Heart right ventricle (tissue), 16 donors: ENCODE data around the gene SLC22A4. TPM values are rescaled to one million over a fixed set of nuclear protein-coding genes. Genes with fewer than 3 reads are reported as not detected.
A peak's percentile ranks its signal among the peaks of the same experiment; 100 is the strongest.

Experiments used
- ATAC-seq, 8 donors: fragments of 200-7000 bp; cut with Tn5 transposase; one replicate each; pipeline ENCODE4 v1.9.1; 2020; ENCODE audit warnings: mild to moderate bottlenecking in 8 of 8, moderate library complexity in 8 of 8, moderate number of reproducible peaks in 1 of 8
- DNase-seq, 2 donors: peaks; one replicate each; pipeline ENCODE4 v3.0.0-alpha.2; 2020
- H3K27ac ChIP-seq, 10 donors: fragments of 200-600 bp; sonication (generic) in 2 of 10; one replicate each; pipeline versions ENCODE4 v1.5.0 to v1.8.0; 2020 to 2022; ENCODE audit warnings: mild to moderate bottlenecking in 3 of 10
- H3K27me3 ChIP-seq, 7 donors: fragments of 200-600 bp; one replicate each; pipeline ENCODE4 v1.8.0; 2021 to 2022; ENCODE audit warnings: mild to moderate bottlenecking in 2 of 7
- H3K36me3 ChIP-seq, 9 donors: fragments of 200-600 bp; sonication (generic) in 1 of 9; one replicate each; pipeline versions ENCODE4 v1.5.0 to v1.8.0; 2020 to 2022; ENCODE audit warnings: mild to moderate bottlenecking in 2 of 9
- H3K4me1 ChIP-seq, 9 donors: fragments of 200-600 bp; sonication (generic) in 1 of 9; one replicate each; pipeline versions ENCODE4 v1.5.0 to v1.8.0; 2020 to 2022; ENCODE audit warnings: mild to moderate bottlenecking in 4 of 9
- H3K4me3 ChIP-seq, 10 donors: fragments of 200-600 bp; sonication (generic) in 2 of 10; one replicate each; pipeline versions ENCODE4 v1.5.0 to v1.8.0; 2020 to 2022; ENCODE audit warnings: mild to moderate bottlenecking in 7 of 10, moderate library complexity in 2 of 10
- H3K9me3 ChIP-seq, 11 donors: fragments of 200-600 bp in 10 of 11; sonication (generic) in 2 of 11; one replicate each; pipeline versions ENCODE4 v1.5.0 to v1.8.0; 2013 to 2022; ENCODE audit warnings: mild to moderate bottlenecking in 2 of 11, control low read depth in 1 of 11, moderate library complexity in 1 of 11
- WGBS, 2 donors: extraction: QIAGEN DNeasy Blood & Tissue Kit; methylation state at CpG; one replicate each; pipeline ENCODE4 v1.1.7; 2013; ENCODE audit warnings: inconsistent platforms in 1 of 2; 5-methylcytosine and 5-hydroxymethylcytosine counted together
- intact Hi-C, 10 donors: fragments of 100-400 bp; cut with DNase I; formaldehyde crosslinking; loops; one replicate each; pipeline versions ENCODE4 v1.11.1 to v1.14.2; 2022
- polyA plus RNA-seq, 2 donors: library from polyadenylated mRNA; stranded (reverse); fragments of 200-250 nt; gene quantifications; one replicate each; pipeline ENCODE4 v1.2.3, GENCODE V29; 2013
- total RNA-seq, 10 donors: library from RNA; stranded (reverse); fragmentation: NEBNext Ultra II Directional in 3 of 10; extraction: Animal tissue kit (Norgen Biotek cat#: 25700) in 3 of 10; gene quantifications; one replicate each; pipeline versions ENCODE4 v1.2.1 to v1.2.4, GENCODE V29; 2021 to 2023
- TF ChIP-seq, protein P1 (sequence below), 9 donors: fragments of 200-600 bp; sonication (generic) in 2 of 9; IDR thresholded peaks; one replicate each; pipeline versions ENCODE4 v1.5.0 to v1.8.0; 2021 to 2022; ENCODE audit warnings: antibody characterized with exemption in 9 of 9, mild to moderate bottlenecking in 5 of 9, moderate library complexity in 1 of 9
- donor health status: Arrhythmogenic right ventricular cardiomyopathy.
- donor health status: ischemic (EF 13 %, LVEDD 7.1; RV severe dilation, severe dysfunction).
- donor health status: healthy with polysubstance abuse.
- donor health status: DM: no; HTN: yes; CAD: no.
- donor health status: DM: no; HTN: no; CAD: no.
- donor health status: ischemic (EF 25% LVEDD 6.9; RV normal size, moderate dysfunction).
- donor health status: ischemic (EF 25% LVEDD 5.7; RV mildly dilated, moderate dysfunction).
- donor health status: healthy.
- donor health status: DM: yes; HTN: yes; CAD: no.
- donor health status: Ischemic cardiomyopathy.
- donor health status: ischemic (EF 35%, LVEDD 5.7; RV mildly dilated, moderate dysfunction).
- donor health status: nonischemic (EF 11% LVEDD 7.7; RV severe dilation, severe dysfunction).
- donor health status: DM: yes; HTN: yes; CAD: no.
- donor health status: PGD.
- donor health status: ischemic (EF 29% LVEDD 5.4; RV normal size, mild dysfunction).
- donor health status: nonischemic (EF 23%, LVEDD 6.1; RV moderate dilation, normal function).

SLC22A4 gene
- total and polyA plus RNA-seq, 12 donors: 0.39 to 9.0 (median 2.1) TPM

DNA sequence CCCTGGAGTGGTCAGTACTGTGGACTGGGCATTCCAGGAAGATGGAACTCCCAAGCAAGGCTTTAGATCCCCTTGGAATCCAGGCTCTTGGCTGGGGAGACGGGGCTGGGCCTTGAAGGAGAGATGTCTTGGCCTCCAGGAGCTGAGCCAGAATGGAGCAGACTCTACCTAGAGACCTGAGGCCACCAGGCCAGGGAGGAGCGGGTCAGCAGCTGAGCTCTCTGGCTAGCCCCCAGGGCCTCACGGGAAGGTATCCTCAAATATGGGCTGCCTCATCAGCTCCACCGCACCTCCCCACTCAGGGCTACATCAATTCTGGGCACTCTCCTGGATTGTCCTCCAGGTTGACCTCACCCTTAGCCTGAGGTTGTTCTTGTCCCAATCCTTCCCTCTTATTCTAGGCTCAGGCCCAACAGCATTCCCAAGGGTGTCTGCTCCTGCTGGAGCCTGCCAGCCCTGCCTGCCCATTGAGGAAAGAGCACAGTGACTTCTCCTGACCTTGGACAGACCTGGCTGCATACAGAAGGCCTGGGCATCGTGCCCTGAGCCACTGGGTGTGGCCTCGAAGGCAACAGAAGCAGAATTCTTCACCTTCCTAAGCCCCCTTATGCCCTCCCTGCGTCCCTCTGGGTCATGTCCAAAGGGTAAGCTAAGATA is 39.7 kb upstream of the SLC22A4 start:
- DNase-seq: peak; percentile 54 to 76
- peaks cover 6 to 43% (median 24%) of the 10 kb centered on the region in 9 donors for H3K4me1 ChIP-seq
- H3K27ac ChIP-seq: peak overlapping the region in 7 of 10 donors; percentile 7 to 63 (median 35)
- H3K4me3 ChIP-seq: no peak overlapping the region
- TF ChIP-seq, protein P1, sequence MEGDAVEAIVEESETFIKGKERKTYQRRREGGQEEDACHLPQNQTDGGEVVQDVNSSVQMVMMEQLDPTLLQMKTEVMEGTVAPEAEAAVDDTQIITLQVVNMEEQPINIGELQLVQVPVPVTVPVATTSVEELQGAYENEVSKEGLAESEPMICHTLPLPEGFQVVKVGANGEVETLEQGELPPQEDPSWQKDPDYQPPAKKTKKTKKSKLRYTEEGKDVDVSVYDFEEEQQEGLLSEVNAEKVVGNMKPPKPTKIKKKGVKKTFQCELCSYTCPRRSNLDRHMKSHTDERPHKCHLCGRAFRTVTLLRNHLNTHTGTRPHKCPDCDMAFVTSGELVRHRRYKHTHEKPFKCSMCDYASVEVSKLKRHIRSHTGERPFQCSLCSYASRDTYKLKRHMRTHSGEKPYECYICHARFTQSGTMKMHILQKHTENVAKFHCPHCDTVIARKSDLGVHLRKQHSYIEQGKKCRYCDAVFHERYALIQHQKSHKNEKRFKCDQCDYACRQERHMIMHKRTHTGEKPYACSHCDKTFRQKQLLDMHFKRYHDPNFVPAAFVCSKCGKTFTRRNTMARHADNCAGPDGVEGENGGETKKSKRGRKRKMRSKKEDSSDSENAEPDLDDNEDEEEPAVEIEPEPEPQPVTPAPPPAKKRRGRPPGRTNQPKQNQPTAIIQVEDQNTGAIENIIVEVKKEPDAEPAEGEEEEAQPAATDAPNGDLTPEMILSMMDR (IDR thresholded peaks at IDR 0.05): no peak
- no peaks in the 10 kb centered on the region for H3K36me3 ChIP-seq
- WGBS, 2 donors: 30 to 36% methylated on average over 7 of the region's 7 CpGs
- no peaks in the 10 kb centered on the region for H3K9me3 ChIP-seq
- peaks cover 0 to 24% (median 0%) of the 10 kb centered on the region in 7 donors for H3K27me3 ChIP-seq
- peak in 7 of 8 donors; percentile 20 to 80 (median 72) for ATAC-seq
- intact Hi-C loops: no loop called here

DNA sequence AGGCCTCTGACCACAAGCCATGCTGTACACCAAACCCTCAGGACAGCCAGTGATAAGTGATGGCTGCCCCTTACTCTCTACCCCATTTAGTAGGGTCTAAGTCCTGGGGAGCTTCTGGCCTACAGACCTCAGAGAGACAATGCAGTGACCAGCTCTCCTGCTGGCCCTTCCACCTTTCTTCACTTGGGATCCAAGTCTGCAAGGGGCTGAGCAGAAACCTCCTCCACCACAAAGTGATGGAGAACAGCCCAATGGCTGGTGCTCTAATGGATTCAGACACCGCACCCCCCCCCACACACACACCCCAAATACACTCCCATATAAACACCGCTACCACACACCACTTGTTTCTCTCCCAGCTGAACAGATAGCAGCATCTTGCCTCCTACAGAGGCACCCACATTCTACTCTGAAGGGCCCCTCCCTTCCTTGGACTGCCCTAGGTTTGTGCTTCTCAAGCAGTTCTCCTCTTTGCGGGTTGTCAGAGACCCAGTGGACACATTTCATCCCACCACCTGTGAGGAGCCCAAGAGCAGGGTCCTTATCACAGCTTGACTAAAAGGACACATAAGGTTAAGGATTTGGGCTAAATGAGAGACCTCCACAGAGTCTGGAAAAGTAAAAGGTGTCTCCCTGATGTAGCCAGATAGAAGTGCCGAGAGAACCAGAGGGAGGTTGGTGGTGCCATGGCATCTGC is 38.0 kb upstream of the SLC22A4 start:
- DNase-seq: peak in 1 of 2 donors; percentile 2

DNA sequence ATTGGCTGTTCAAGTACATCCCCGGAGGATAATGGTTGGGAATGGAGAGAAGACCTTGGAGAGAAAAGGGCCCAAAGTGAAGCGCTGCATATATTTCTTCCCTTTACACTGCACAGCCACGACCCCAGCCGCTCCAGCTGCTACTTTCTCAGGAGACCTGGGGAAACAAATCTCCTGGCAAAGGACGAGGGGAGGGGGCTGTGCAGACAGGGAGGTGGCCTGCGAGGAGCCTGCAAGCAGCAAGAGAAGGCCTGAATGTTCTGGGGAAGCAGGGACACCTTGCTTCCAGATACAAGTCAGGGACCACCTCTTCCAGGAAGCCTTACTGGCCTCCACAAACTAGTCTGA is 37.4 kb upstream of the SLC22A4 start:
- TF ChIP-seq, protein P1 (IDR thresholded peaks at IDR 0.05): no peak
- H3K4me1 ChIP-seq: peaks cover 17 to 66% (median 46%) of the 10 kb centered on the region in 9 donors

More for the DNA sequence above, 38.0 kb upstream of the SLC22A4 start:
- WGBS, 2 donors: 98 to 99% methylated on average over 4 of the region's 4 CpGs
- Histone ChIP-seq H3K4me3 (no peak overlapping the region), H3K36me3 (no peaks in the 10 kb centered on the region), H3K4me1 (peaks cover 15 to 61% (median 41%) of the 10 kb centered on the region in 9 donors), H3K9me3 (no peaks in the 10 kb centered on the region), H3K27ac (no peak overlapping the region), H3K27me3 (peaks cover 0 to 24% (median 0%) of the 10 kb centered on the region in 7 donors)
- ATAC-seq: no peak
- intact Hi-C loops: no loop called here
- TF ChIP-seq, protein P1 (IDR thresholded peaks at IDR 0.05): no peak

More for the DNA sequence above, 37.4 kb upstream of the SLC22A4 start:
- ATAC-seq: no peak
- peak in 1 of 2 donors; percentile 4 for DNase-seq
- H3K27ac ChIP-seq: peak overlapping the region in 2 of 10 donors; percentile 50 to 72
- no peaks in the 10 kb centered on the region for H3K9me3 ChIP-seq
- H3K4me3 ChIP-seq: peak overlapping the region in 2 of 10 donors; percentile 5 to 57
- intact Hi-C loops: no loop called here
- peaks cover 0 to 24% (median 0%) of the 10 kb centered on the region in 7 donors for H3K27me3 ChIP-seq
- WGBS, 2 donors: 95% methylated on average over 6 of the region's 6 CpGs
- no peaks in the 10 kb centered on the region for H3K36me3 ChIP-seq
